BLaER1 (cell line): Measurements from ENCODE around the gene CDCA8.

Experiments used
- H3K27ac ChIP-seq: shearing (Covaris generic); formaldehyde crosslinking; 2 replicates; pipeline ENCODE4 v1.8.1; 2022
- H3K27me3 ChIP-seq: shearing (Covaris generic); formaldehyde crosslinking; 2 replicates; pipeline ENCODE4 v1.8.1; 2022
- H3K36me3 ChIP-seq: shearing (Covaris generic); formaldehyde crosslinking; 2 replicates; pipeline ENCODE4 v1.8.1; 2022
- H3K4me1 ChIP-seq: shearing (Covaris generic); formaldehyde crosslinking; 2 replicates; pipeline ENCODE4 v1.8.1; 2022
- H3K4me2 ChIP-seq: shearing (Covaris generic); formaldehyde crosslinking; 2 replicates; pipeline ENCODE4 v1.8.1; 2022
- H3K4me3 ChIP-seq: shearing (Covaris generic); formaldehyde crosslinking; 2 replicates; pipeline ENCODE4 v1.8.1; 2022
- H3K9ac ChIP-seq: shearing (Covaris generic); formaldehyde crosslinking; 2 replicates; pipeline ENCODE4 v1.8.1; 2022
- H3K9me3 ChIP-seq: shearing (Covaris generic); formaldehyde crosslinking; 2 replicates; pipeline ENCODE4 v1.8.1; 2022
- H4K20me1 ChIP-seq: shearing (Covaris generic); formaldehyde crosslinking; 2 replicates; pipeline ENCODE4 v1.8.1; 2022
- Cebpa-rat ChIP-seq: shearing (Covaris generic); IDR thresholded peaks from 2 replicates; pipeline ENCODE4 v1.8.1; 2022

Gene CDCA8

GRCh38 chr1:37657620-37658412, 34.5 kb upstream of the CDCA8 start:
- no peaks in the 10 kb centered on the region for H3K27me3 ChIP-seq
- H3K4me3 ChIP-seq: no peak overlapping the region
- peaks cover 20% of the 10 kb centered on the region for H3K4me1 ChIP-seq
- no peaks in the 10 kb centered on the region for H3K9me3 ChIP-seq
- H3K36me3 ChIP-seq: no peaks in the 10 kb centered on the region
- no peak overlapping the region for H3K9ac ChIP-seq
- no peak overlapping the region for H3K4me2 ChIP-seq
- no peak for TF ChIP-seq Cebpa-rat
- H4K20me1 ChIP-seq: no peaks in the 10 kb centered on the region
- H3K27ac ChIP-seq: no peak overlapping the region

DNA sequence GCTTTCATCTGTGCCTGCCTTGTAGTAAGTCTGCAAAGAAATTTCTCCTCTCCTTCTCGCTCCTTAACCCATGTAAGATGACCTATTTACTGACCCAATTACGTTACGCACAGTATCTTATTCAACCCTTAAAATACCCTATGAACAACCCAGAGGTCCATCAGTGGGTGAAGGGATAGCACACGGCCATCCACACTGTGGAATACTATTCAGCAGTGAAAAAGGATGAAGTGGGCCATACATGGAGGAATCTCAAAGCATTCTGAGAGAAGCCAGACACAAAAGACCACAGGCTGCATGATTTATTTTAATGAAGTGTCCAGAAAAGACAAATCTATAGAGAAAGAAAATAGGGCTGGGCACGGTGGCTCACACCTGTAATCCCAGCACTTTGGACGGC, 33.8 kb upstream of the CDCA8 start:
- H3K4me1 ChIP-seq: peaks cover 27% of the 10 kb centered on the region
- no peak overlapping the region for H3K27ac ChIP-seq
- no peaks in the 10 kb centered on the region for H3K9me3 ChIP-seq
- no peak overlapping the region for H3K9ac ChIP-seq
- no peaks in the 10 kb centered on the region for H3K36me3 ChIP-seq
- no peaks in the 10 kb centered on the region for H3K27me3 ChIP-seq
- H3K4me2 ChIP-seq: no peak overlapping the region
- no peak overlapping the region for H3K4me3 ChIP-seq
- H4K20me1 ChIP-seq: no peaks in the 10 kb centered on the region
- TF ChIP-seq Cebpa-rat: no peak

DNA sequence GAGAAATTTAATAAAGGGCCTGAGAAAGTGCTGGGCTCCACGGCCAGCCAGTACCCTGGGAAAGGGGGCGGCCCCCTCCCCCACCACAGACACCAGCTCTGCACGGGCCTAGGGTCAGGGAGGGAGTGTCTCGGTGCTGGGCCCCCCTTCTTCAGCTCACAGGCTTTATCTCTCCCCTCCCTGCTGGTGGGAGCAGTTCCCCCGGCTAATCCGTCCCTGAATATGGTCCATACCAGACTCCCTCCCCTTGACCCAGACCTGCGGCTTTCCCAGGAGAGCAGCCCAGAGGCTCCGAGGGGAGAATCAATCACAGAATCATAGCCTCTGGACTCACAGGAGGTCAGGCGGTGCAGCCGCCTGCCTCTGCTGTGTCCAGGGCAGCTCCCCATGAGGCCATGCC, 31.7 kb upstream of the CDCA8 start:
- no peaks in the 10 kb centered on the region for H3K36me3 ChIP-seq
- no peak overlapping the region for H3K27ac ChIP-seq
- H3K9me3 ChIP-seq: no peaks in the 10 kb centered on the region
- H3K4me1 ChIP-seq: peaks cover 29% of the 10 kb centered on the region
- no peaks in the 10 kb centered on the region for H4K20me1 ChIP-seq
- no peak overlapping the region for H3K4me2 ChIP-seq
- H3K9ac ChIP-seq: no peak overlapping the region
- no peaks in the 10 kb centered on the region for H3K27me3 ChIP-seq
- no peak for TF ChIP-seq Cebpa-rat
- H3K4me3 ChIP-seq: no peak overlapping the region

- Histone ChIP-seq H3K27ac (no peak overlapping the region), H3K4me2 (peak overlapping the region; percentile 56; the same call in 1 of the 2 replicates), H3K9ac (no peak overlapping the region), H4K20me1 (no peaks in the 10 kb centered on the region), H3K27me3 (no peaks in the 10 kb centered on the region), H3K36me3 (no peaks in the 10 kb centered on the region), H3K4me1 (peaks cover 29% of the 10 kb centered on the region), H3K9me3 (no peaks in the 10 kb centered on the region), H3K4me3 (no peak overlapping the region)
- no peak for TF ChIP-seq Cebpa-rat
Measured at GRCh38 chr1:37661401-37661800, 30.9 kb upstream of the CDCA8 start.

DNA sequence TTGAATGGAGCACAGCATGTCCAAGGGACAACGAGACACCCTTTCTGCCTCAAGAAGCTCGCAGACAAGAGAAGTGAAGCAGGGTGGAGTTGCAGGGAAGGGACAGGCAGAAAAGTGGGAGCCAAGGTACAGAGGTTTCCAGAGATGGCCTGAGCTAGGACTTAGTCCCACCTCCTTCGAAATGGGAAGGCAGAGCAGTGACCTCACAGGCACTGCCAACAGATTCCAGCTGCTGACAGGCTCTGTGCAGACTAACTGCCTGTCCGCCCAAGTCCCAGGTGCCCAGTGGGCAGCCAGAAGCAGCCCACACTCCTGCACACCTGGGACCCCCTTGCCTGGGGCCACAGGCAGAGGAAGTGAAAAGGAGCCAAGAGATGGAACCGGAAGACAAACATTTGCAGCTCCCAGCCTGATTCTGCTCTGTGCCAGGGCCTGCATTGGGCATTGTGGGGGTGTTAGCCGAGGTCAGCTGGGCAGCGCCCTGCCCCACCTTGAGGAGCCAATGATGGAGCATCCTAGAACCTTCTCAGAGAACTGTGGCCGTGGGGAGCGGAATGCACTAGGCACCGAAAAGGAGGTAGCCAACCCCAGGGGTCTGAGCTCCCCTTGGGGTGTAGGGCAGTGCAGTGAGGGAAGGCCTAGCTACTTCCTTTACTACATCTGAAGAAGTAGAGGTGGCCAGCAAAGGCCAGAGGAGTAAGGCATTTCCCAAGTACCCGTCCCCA, 30.1 kb upstream of the CDCA8 start:
- H4K20me1 ChIP-seq: no peaks in the 10 kb centered on the region
- no peak overlapping the region for H3K4me3 ChIP-seq
- H3K9me3 ChIP-seq: no peaks in the 10 kb centered on the region
- no peak overlapping the region; the same call in 1 of the 2 replicates for H3K27ac ChIP-seq
- TF ChIP-seq Cebpa-rat: no peak
- no peaks in the 10 kb centered on the region for H3K36me3 ChIP-seq
- H3K9ac ChIP-seq: no peak overlapping the region
- H3K4me1 ChIP-seq: peaks cover 25% of the 10 kb centered on the region
- peak overlapping the region; percentile 56 for H3K4me2 ChIP-seq
- no peaks in the 10 kb centered on the region for H3K27me3 ChIP-seq

- no peak for TF ChIP-seq Cebpa-rat
- H3K9ac ChIP-seq: 0 out of 2 replicates have a peak overlapping the region, but pooled peaks have one; percentile 38
- H3K4me2 ChIP-seq: peak overlapping the region; percentile 34; the same call in 1 of the 2 replicates
- no peaks in the 10 kb centered on the region for H3K36me3 ChIP-seq
- no peak overlapping the region for H3K4me3 ChIP-seq
- peaks cover 24% of the 10 kb centered on the region for H3K4me1 ChIP-seq
- H4K20me1 ChIP-seq: no peaks in the 10 kb centered on the region
- H3K9me3 ChIP-seq: no peaks in the 10 kb centered on the region
- no peaks in the 10 kb centered on the region for H3K27me3 ChIP-seq
- H3K27ac ChIP-seq: 0 out of 2 replicates have a peak overlapping the region, but pooled peaks have one; percentile 6
Measured at GRCh38 chr1:37663426-37664000, 28.8 kb upstream of the CDCA8 start.

GRCh38 chr1:37666241-37666867, 26.0 kb upstream of the CDCA8 start:
- H3K4me1 ChIP-seq: peaks cover 24% of the 10 kb centered on the region
- H3K9me3 ChIP-seq: no peaks in the 10 kb centered on the region
- H3K9ac ChIP-seq: no peak overlapping the region
- TF ChIP-seq Cebpa-rat: no peak
- no peak overlapping the region for H3K27ac ChIP-seq
- no peaks in the 10 kb centered on the region for H3K27me3 ChIP-seq
- no peak overlapping the region for H3K4me3 ChIP-seq
- no peaks in the 10 kb centered on the region for H4K20me1 ChIP-seq
- H3K36me3 ChIP-seq: no peaks in the 10 kb centered on the region
- H3K4me2 ChIP-seq: no peak overlapping the region

- H3K4me3 ChIP-seq: no peak overlapping the region
- no peak for TF ChIP-seq Cebpa-rat
Measured at GRCh38 chr1:37667023-37667671, 25.2 kb upstream of the CDCA8 start.

DNA sequence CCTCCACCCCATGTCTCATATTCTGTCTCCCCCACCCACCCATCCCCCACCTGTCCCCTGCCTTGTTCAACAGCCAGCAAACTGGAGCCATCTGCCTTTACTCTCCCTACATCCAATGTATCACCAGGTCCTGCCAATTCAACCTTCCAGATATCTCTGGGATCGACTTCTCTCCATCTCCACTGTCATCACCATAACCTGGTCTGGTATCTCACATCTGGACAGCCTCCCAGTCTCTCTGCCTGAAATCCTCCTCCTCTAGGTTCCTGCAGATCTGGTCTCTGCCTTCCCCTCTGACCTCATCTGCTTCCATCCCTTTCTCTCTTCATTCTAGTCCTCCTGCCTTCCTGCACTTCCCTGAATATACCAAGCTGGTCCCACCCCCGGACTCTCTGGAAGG, 22.2 kb upstream of the CDCA8 start:
- Histone ChIP-seq H3K4me2 (no peak overlapping the region), H3K9me3 (no peaks in the 10 kb centered on the region), H3K4me1 (peaks cover 23% of the 10 kb centered on the region), H3K9ac (no peak overlapping the region), H3K4me3 (no peak overlapping the region), H3K27ac (no peak overlapping the region), H3K27me3 (peaks cover under 1% of the 10 kb centered on the region; the same call in 1 of the 2 replicates), H4K20me1 (no peaks in the 10 kb centered on the region), H3K36me3 (no peaks in the 10 kb centered on the region)
- TF ChIP-seq Cebpa-rat: no peak

More at GRCh38 chr1:37667023-37667671, 25.2 kb upstream of the CDCA8 start:
- Histone ChIP-seq H3K27ac (no peak overlapping the region), H3K36me3 (no peaks in the 10 kb centered on the region), H4K20me1 (no peaks in the 10 kb centered on the region), H3K9me3 (no peaks in the 10 kb centered on the region), H3K9ac (no peak overlapping the region), H3K27me3 (no peaks in the 10 kb centered on the region), H3K4me2 (no peak overlapping the region), H3K4me1 (peaks cover 16% of the 10 kb centered on the region)
